Subcutaneous adipose tissue (tissue), 4 donors: Measurements from ENCODE around the gene STAM. TPM values are rescaled to one million over a fixed set of nuclear protein-coding genes. Genes with fewer than 3 reads are reported as not detected.

Experiments used
- CTCF ChIP-seq: fragments of 450-650 bp; IDR thresholded peaks from one replicate; pipeline ENCODE4 v1.5.1; 2016; ENCODE audit warnings: low read depth, mild to moderate bottlenecking, control low read depth, antibody characterized with exemption, moderate library complexity
- total RNA-seq, 4 donors: library from RNA; depleted of rRNA; stranded (reverse); fragments of >200 nt; gene quantifications; one replicate each; pipeline ENCODE4 v1.1.0, GENCODE V29; 2016

STAM gene
- total RNA-seq, 4 donors from 2014 or later = 14.5 to 28.8 (median 25.6) TPM

- no peak for TF ChIP-seq CTCF
Measured at GRCh38 chr10:17733620-17734019, 89.7 kb downstream of the STAM start.

GRCh38 chr10:17734432-17735080 lies 90.6 kb downstream of the STAM start:
- TF ChIP-seq CTCF = no peak

GRCh38 chr10:17735166-17735941 lies 91.4 kb downstream of the STAM start:
- no peak for TF ChIP-seq CTCF

GRCh38 chr10:17736223-17736622 lies 92.3 kb downstream of the STAM start:
- TF ChIP-seq CTCF = no peak

- no peak for TF ChIP-seq CTCF
Measured at GRCh38 chr10:17737027-17737965, 93.3 kb downstream of the STAM start.

GRCh38 chr10:17740668-17741067 lies 96.7 kb downstream of the STAM start:
- no peak for TF ChIP-seq CTCF

GRCh38 chr10:17742918-17743317 lies 99.0 kb downstream of the STAM start:
- TF ChIP-seq CTCF = no peak
